HEK293 (cell line): Measurements from ENCODE around the gene COL9A3.

Experiments
- CTCF ChIA-PET: fragments of 350-600 bp; formaldehyde crosslinking; extraction: SDS; loops from one replicate; lab custom pipeline; 2021; ENCODE audit warnings: antibody characterized with exemption; lab: Yijun Ruan, JAX
- POLR2A ChIA-PET: fragments of 300-600 bp; formaldehyde crosslinking; extraction: SDS; loops from one replicate; lab custom pipeline; 2020; ENCODE audit warnings: antibody characterized with exemption, inconsistent platforms; lab: Yijun Ruan, JAX
- H3K27ac ChIP-seq: fragments of 200-500 bp; sonication (Bioruptor generic); 2 replicates; pipeline ENCODE4 v1.5.1; 2014; ENCODE audit warnings: low read depth, low read length, control low read depth, inconsistent platforms; ENCODE audit errors: extremely low read depth
- H3K36me3 ChIP-seq, 2 experiments: fragments of 200-500 bp in 1 of 2; sonication (Bioruptor generic) in 1 of 2; 1 replicate in 1 of 2; 2 replicates in 1 of 2; pipeline ENCODE4 v1.5.1; 2014 to 2017; ENCODE audit warnings: inconsistent platforms in 2 of 2, low read length in 2 of 2; ENCODE audit not compliant: control insufficient read depth in 2 of 2, insufficient read depth in 1 of 2
- H3K4me1 ChIP-seq: fragments of 200-500 bp; sonication (Bioruptor generic); 2 replicates; pipeline ENCODE4 v1.5.1; 2014; ENCODE audit warnings: mild to moderate bottlenecking, low read length, inconsistent platforms; ENCODE audit not compliant: control insufficient read depth, insufficient read depth
- H3K4me3 ChIP-seq: 2 replicates; pipeline ENCODE4 v1.5.1; 2011; ENCODE audit warnings: low read depth, mild to moderate bottlenecking, control low read depth, low read length, moderate library complexity
- H3K9me3 ChIP-seq: fragments of 200-500 bp; sonication (Bioruptor generic); 2 replicates; pipeline ENCODE4 v1.5.1; 2014; ENCODE audit warnings: low read depth, low read length, inconsistent platforms; ENCODE audit not compliant: control insufficient read depth, insufficient read depth
- CTCF ChIP-seq: fragments of 450-650 bp; formaldehyde crosslinking; IDR thresholded peaks from 2 replicates; pipeline ENCODE4 v1.5.1; 2016; ENCODE audit warnings: missing biosample characterization, missing genetic modification characterization
- GFI1B ChIP-seq: fragments of 450-650 bp; formaldehyde crosslinking; IDR thresholded peaks from 2 replicates; pipeline ENCODE4 v1.5.1; 2016; ENCODE audit warnings: missing biosample characterization, missing genetic modification characterization
- INSM2 ChIP-seq: fragments of 450-650 bp; formaldehyde crosslinking; IDR thresholded peaks from 2 replicates; pipeline ENCODE4 v1.5.1; 2016; ENCODE audit warnings: missing biosample characterization, missing genetic modification characterization
- KLF1 ChIP-seq: fragments of 450-650 bp; formaldehyde crosslinking; IDR thresholded peaks from 2 replicates; pipeline ENCODE4 v1.5.1; 2016; ENCODE audit warnings: missing biosample characterization, missing genetic modification characterization
- RBAK ChIP-seq: fragments of 450-650 bp; formaldehyde crosslinking; IDR thresholded peaks from 2 replicates; pipeline ENCODE4 v1.5.1; 2016; ENCODE audit warnings: missing biosample characterization, missing genetic modification characterization
- SCRT1 ChIP-seq: fragments of 450-650 bp; formaldehyde crosslinking; IDR thresholded peaks from 2 replicates; pipeline ENCODE4 v1.5.1; 2016; ENCODE audit warnings: missing biosample characterization, missing genetic modification characterization, borderline replicate concordance
- SP2 ChIP-seq: fragments of 450-650 bp; formaldehyde crosslinking; IDR thresholded peaks from 2 replicates; pipeline ENCODE4 v1.5.1; 2016; ENCODE audit warnings: missing biosample characterization, missing genetic modification characterization
- TCF7L2 ChIP-seq: IDR thresholded peaks from 2 replicates; pipeline ENCODE4 v1.6.1; 2011; ENCODE audit warnings: low read depth, mild to moderate bottlenecking, inconsistent platforms, low read length, moderate library complexity, borderline replicate concordance
- ZBTB17 ChIP-seq: fragments of 450-650 bp; formaldehyde crosslinking; IDR thresholded peaks from 2 replicates; pipeline ENCODE4 v1.5.1; 2016; ENCODE audit warnings: missing biosample characterization, missing genetic modification characterization
- ZBTB20 ChIP-seq: fragments of 450-650 bp; formaldehyde crosslinking; IDR thresholded peaks from 2 replicates; pipeline ENCODE4 v1.5.1; 2016; ENCODE audit warnings: missing biosample characterization, missing genetic modification characterization
- ZNF169 ChIP-seq: fragments of 450-650 bp; formaldehyde crosslinking; IDR thresholded peaks from 2 replicates; pipeline ENCODE4 v1.5.1; 2016; ENCODE audit warnings: missing biosample characterization, missing genetic modification characterization
- ZNF398 ChIP-seq: fragments of 450-650 bp; formaldehyde crosslinking; IDR thresholded peaks from 2 replicates; pipeline ENCODE4 v1.5.1; 2017; ENCODE audit warnings: missing biosample characterization, missing genetic modification characterization
- ZNF416 ChIP-seq: fragments of 450-650 bp; formaldehyde crosslinking; IDR thresholded peaks from 2 replicates; pipeline ENCODE4 v1.5.1; 2016; ENCODE audit warnings: missing biosample characterization, missing genetic modification characterization
- ZNF544 ChIP-seq: fragments of 450-650 bp; formaldehyde crosslinking; IDR thresholded peaks from 2 replicates; pipeline ENCODE4 v1.5.0; 2017; ENCODE audit warnings: missing biosample characterization, missing genetic modification characterization
- ZNF701 ChIP-seq: fragments of 450-650 bp; formaldehyde crosslinking; IDR thresholded peaks from 2 replicates; pipeline ENCODE4 v1.5.1; 2016; ENCODE audit warnings: missing biosample characterization, missing genetic modification characterization
- ZNF704 ChIP-seq: fragments of 450-650 bp; formaldehyde crosslinking; IDR thresholded peaks from 2 replicates; pipeline ENCODE4 v1.5.1; 2016; ENCODE audit warnings: missing biosample characterization, missing genetic modification characterization
- ZSCAN16 ChIP-seq: fragments of 450-650 bp; formaldehyde crosslinking; IDR thresholded peaks from 2 replicates; pipeline ENCODE4 v1.5.1; 2016; ENCODE audit warnings: missing biosample characterization, missing genetic modification characterization
- ZSCAN23 ChIP-seq: fragments of 450-650 bp; formaldehyde crosslinking; IDR thresholded peaks from 2 replicates; pipeline ENCODE4 v1.5.1; 2016; ENCODE audit warnings: missing biosample characterization, missing genetic modification characterization

COL9A3 gene

GRCh38 chr20:62889871-62890270, 73.0 kb downstream of the COL9A3 start:
- ChIA-PET CTCF (interaction anchor here (0.7 to 2.0 kb wide), 4 partner anchors 9 to 67 kb away, joined by 3 to 11 read pairs (median 6); no protein-coding TSS in a partner anchor), POLR2A (interaction anchor here (0.6 to 1.0 kb wide), 2 partner anchors 18 to 47 kb away, joined by 3 to 5 read pairs; no protein-coding TSS in a partner anchor)
- Histone ChIP-seq H3K9me3 (no peaks in the 10 kb centered on the region), H3K27ac (no peak overlapping the region), H3K4me3 (no peak overlapping the region), H3K4me1 (peaks cover 3% of the 10 kb centered on the region; the same call in 1 of the 2 replicates), H3K36me3 (peaks cover 9 to 96% of the 10 kb centered on the region in 2 experiments; a peak in 1 of 3 replicates)
- peak; percentile 99 for TF ChIP-seq KLF1 (tag by site-specific recombination)
- no peak for TF ChIP-seq ZBTB17

- TF ChIP-seq SP2 (tag by site-specific recombination) (no peak), GFI1B (tag by site-specific recombination) (no peak), CTCF (tag by site-specific recombination) (no peak), RBAK (no peak), ZBTB20 (no peak), ZNF169 (no peak), SCRT1 (no peak), ZSCAN16 (no peak), ZNF544 (tag by site-specific recombination) (no peak), ZSCAN23 (no peak), ZNF701 (no peak), ZNF704 (tag by site-specific recombination) (no peak), ZNF398 (tag by site-specific recombination) (no peak), ZNF416 (no peak), INSM2 (tag by site-specific recombination) (no peak), TCF7L2 (no peak)
- ChIA-PET CTCF (interaction anchor here (0.7 to 2.0 kb wide), 3 partner anchors 9 to 68 kb away, joined by 3 to 7 read pairs (median 4); no protein-coding TSS in a partner anchor), POLR2A (interaction anchor here (1.0 kb wide), 1 partner anchor 46 kb away, joined by 3 read pairs; no protein-coding TSS in a partner anchor)
- H3K4me1 ChIP-seq = peaks cover 3% of the 10 kb centered on the region; the same call in 1 of the 2 replicates
- peaks cover 9 to 100% of the 10 kb centered on the region in 2 experiments; a peak in 2 of 3 replicates for H3K36me3 ChIP-seq
- H3K4me3 ChIP-seq = no peak overlapping the region
- H3K9me3 ChIP-seq = no peaks in the 10 kb centered on the region
- no peak overlapping the region for H3K27ac ChIP-seq
Observed at GRCh38 chr20:62890444-62890843, 73.6 kb downstream of the COL9A3 start.
